Measurements from ENCODE around the gene UGT3A2.
"Not testable (repeated sequence)": the region's sequence is repeated elsewhere in the genome, so short reads cannot be mapped to it uniquely, and the experiment has no call there.

Gene UGT3A2

DNA sequence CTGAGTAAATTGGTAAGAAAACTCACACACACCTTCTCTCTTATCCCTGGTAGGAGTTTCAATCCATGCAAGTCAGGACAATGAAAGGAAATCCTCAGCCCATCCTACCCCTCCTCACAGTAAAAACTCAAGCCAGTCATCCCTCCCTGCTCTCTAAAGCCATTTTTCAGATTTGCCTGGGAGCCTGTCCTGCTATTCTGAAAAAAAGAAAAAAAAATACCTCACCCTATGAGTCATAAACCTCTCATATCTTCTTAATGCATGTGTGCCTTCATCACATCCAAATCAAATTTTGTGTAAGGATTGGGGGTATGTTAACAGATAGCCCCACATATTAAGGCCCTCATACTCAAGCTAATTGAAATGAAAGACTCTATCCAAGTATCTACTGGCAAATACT is 14.1 kb downstream of the UGT3A2 start:
- no peak for DNase-seq

- DNase-seq, result no peak
These were observed 16.7 kb downstream of the UGT3A2 start for GRCh38 chr5:36049949-36050348.

GRCh38 chr5:36047384-36048160 is 19.1 kb downstream of the UGT3A2 start:
- no peak for DNase-seq

GRCh38 chr5:36045895-36046294 is 20.8 kb downstream of the UGT3A2 start:
- DNase-seq, result no peak

DNA sequence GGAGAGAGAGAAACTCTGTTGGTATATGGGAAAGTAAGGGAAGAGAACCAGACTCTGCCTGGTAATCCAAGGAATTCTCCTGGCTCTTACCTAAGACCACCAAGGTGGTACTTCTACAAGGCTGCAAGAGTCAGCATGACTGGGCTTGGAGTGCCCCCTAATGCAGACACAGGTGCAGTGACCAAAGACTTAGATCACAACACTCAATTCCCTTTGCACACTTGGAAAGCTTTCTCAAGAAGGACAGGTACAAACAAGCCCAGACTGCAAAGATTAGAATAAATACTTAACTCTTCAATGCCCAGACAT is 25.2 kb downstream of the UGT3A2 start:
- no peak for DNase-seq

DNA sequence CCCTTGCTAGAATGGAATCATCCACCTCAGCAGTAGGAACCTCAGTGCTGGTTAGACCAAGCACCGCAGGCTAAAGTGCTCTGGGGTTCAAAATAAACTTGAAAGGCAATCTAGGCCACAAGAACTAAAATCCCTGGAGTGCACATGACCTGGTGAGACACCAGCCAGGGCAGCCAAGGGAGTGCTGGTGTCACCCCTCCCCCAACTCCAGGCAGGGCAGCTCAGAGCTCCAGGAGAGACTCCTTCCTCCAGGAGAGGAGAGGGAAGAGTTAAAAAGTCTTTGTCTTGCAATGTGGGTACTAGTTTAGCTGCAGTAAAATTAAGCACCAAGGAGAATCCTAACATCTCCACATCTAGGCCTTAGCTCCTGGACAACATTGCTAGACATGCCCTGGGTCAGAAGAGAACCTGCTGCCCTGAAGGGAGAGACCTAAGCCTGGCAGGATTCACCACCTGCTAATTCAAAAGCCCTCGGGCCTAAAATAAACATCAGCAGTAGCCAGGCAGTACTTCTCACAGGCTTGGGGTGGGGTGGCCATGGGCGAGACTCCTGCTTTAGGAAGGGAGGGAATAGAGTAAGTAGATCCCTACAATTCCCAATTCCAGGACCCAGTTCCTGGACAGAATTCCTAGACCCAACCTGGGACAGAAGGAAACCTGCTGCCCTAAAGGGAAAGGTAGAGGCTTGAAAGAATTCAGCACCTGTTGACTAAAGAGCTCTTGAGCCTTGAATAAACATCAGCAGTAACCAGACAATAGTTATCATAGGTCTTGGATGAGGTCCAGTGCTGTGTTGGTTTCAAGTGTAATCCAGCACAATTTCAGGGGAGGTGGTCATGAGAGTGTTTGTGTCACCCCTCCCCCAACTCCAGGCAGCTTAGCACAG is 25.8 kb downstream of the UGT3A2 start:
- DNase-seq, result no peak

DNA sequence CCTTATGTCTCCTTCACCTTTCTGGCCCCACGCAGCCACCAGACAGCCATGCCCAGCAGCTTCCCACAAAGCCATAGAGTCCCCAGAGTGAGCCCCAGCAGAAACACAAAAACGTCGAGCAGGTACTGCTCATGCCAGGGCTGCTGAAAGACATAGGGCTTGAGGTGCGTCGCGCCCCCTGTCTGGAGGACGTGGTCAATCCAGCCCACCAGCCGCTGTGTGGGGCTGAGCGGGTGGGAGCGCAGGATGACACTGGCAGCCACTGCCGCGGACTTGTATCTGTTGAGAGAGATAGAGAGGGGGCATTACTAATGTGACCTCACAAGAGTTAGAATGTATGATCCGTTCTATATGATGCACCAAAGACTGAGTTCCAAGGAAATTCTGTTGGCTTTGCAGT is 31.0 kb downstream of the UGT3A2 start:
- DNase-seq, result no peak

DNA sequence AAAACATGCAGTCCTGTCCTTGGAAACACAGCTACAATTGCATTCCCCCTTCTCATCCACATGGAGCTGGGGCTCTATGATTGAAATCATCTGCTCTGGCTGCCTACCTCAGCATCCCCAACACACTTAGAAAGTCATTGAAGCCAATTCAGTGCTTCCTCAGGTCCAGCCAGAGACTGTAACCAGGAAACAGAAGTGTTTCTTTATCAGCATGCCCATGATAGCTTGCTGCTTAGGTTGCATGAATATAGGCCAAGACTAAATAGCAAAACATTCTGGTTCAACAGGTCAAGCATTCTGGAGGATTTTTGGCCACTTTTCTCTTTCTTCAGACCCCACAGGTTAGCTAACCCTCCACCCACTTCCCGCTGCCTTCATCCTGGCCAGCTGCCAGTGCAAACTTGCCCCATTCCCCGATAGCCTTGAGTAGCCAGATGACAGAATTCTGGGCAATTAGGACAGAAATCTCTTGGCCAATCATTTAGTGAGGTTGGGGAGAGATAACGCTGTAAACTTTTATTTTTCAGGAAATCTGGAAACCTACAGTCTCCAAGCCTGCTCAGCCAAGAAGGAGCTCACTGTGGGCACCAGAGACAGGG is 32.0 kb downstream of the UGT3A2 start:
- DNase-seq, result not testable (repeated sequence)

DNA sequence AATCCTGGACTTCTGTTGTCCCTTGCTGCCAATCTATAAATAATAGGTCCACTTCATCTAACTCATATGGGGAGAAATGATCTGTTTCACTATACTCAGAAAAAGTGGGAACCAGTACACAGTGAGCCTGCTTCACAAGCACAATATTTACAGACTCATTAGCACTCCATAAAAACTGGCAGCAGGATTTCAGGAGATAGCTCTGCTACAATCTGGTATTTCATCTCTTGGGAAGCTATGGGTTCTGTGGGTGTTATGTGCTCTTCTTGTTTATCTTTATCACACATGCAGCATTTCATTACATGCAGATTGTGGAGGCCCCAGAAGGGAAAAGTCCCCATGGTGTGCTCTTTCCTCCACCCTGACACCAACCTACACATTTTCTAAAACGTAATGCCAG is 33.2 kb downstream of the UGT3A2 start:
- DNase-seq, result no peak

DNA sequence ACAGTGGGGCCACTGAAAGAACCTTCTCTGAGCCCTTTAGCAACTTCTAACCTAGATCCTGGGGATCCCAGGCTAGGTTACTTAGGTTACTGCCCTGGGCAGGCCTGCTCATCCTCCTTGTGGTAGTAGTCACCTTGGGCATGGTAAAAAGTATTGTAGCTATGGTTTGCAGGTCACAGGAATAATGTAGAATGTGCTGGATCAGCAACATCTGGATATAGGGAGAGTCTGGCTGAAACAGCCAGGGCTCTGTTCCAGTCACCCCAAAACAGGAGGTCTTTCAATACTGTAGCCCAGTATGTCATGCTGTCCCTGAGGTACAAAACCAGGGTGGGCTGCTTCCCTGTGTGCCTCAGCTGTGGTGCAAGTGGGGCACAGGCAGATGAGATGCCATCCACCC is 33.6 kb downstream of the UGT3A2 start:
- no peak for DNase-seq

GRCh38 chr5:36031223-36031622 is 35.5 kb downstream of the UGT3A2 start:
- no peak for DNase-seq

GRCh38 chr5:36029914-36030313 is 36.8 kb downstream of the UGT3A2 start:
- DNase-seq, result no peak

- DNase-seq, result no peak
These were observed 37.7 kb downstream of the UGT3A2 start for GRCh38 chr5:36028816-36029465.

DNA sequence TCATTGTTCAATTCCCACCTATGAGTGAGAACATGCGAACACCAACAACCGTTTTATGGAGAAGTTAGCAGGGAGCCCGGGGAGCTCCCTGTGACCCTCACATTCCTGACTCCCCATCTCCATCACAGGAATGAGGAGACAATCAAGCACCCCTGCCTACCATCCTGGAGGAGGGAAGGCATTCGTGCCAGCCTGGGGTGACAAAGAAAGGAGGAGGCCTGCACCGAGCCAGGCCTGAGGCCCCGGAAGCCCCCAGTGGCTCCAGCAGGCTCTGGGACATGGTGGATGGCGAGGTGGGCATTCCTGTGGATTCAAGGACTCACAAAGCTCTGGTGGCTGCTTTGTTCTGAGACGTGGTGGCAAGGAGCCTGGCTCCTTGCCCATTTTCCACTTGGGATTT is 39.0 kb downstream of the UGT3A2 start:
- no peak for DNase-seq

DNA sequence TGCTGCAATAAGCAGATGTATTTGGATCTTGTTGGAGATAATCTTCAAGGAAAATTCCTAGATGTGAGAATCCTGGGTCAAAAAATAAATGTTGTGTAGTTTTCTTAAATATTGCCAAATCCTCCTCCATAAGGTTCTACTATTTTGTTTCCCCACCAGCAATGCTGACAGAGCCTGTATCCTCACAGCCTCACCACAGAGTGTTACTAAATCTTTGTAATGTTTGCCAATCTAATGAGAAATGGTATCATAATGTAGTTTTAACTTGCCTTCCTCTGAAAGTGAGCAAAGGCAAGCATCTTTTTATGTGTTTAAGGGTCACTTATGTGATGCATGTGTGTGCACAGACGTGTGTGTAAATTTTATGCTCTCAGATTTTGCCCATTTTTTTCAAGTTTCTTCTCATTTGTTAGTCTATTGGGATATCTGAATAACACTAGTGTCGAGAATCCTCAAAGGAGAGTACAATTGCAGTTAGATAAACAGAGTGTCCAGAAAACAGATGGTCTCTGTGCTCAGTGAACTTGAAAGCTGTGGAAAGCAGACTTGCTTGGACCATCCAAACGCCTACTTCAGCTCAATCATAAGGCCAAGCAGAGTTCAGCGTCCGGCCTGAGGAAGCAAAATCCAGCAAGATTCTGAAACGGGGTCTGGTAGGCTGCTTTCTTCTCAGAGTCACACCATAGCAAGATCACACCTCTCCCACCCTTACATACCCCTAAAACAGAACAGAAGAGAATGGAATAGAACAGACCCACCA is 39.8 kb downstream of the UGT3A2 start:
- DNase-seq, result no peak

DNA sequence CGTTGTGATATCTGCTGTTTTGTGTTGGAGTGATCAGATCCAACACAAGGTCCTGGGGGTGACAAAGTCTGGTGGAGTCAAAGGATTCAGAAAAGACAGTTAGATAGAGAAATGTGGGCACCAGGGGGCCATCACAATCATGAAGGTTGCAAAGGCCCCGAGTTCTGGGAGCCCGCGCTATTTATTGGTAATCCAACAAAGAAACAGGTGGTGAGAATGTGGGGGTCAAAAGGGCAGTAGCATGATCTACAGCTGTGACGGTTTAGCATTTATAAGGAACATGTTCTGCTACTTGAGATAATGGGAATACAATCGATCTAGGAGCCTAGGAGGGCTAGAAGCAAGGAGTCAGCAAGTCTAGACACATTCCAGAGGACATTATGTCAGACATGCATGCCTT is 44.4 kb downstream of the UGT3A2 start:
- DNase-seq, result not testable (repeated sequence)

DNA sequence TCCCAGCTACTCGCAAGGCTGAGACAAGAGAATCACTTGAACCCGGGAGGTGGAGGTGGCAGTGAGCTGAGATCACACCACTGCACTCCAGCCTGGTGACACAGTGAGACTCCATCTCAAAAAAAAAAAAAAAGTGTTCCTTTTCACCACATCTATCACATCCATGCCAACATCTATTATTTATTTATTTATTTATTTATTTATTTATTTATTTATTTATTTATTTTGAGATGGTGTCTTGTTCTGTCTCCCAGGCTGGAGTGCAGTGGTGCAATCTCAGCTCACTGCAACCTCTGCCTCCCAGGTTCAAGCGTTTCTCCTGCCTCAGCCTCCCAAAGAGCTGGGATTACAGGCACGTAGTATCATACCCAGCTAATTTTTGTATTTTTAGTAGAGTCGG is 47.1 kb downstream of the UGT3A2 start:
- not testable (repeated sequence) for DNase-seq

DNA sequence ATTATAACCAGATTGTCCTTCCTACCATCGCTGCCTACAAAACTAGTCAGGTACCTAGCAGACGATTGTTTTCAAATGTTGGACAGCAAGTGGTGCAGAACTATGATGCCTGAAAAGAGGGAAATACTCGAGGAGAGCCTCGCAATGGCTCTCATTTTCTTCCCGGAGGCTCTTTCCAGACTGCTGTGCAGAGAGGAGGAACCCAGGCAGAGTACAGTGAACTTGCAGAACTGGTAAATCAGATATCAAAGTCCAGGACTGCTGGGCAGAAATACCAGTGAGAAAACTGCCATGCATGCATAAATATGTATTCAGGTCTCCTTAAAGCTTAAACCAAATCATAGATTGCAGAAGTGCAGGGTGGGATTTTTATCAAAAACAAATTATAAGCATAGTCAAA is 49.1 kb downstream of the UGT3A2 start:
- DNase-seq, result no peak

DNA sequence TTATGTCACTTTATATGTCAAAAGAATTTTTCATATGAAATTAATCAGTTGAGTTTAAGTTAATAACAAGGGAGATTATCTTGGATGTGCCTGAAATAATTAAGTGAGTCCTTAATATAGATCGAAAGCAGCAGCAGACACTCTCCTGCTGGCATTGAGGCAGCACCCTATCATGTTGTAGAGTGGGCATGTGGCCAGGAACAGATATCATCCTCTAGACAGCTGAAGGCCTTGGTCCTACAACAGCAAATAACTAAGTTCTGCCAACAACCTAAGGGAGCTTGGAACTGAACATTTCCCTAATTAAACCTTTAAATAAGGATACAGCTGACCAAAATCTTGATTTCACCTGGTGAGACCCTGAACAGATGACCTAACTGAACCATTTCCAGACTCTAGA is 49.7 kb downstream of the UGT3A2 start:
- DNase-seq, result no peak

GRCh38 chr5:36013182-36013581 is 53.5 kb downstream of the UGT3A2 start:
- no peak for DNase-seq

- DNase-seq, result no peak
These were observed 57.0 kb downstream of the UGT3A2 start for GRCh38 chr5:36009698-36010097.

GRCh38 chr5:36007366-36007765 is 59.3 kb downstream of the UGT3A2 start:
- DNase-seq, result no peak

GRCh38 chr5:36006163-36006562 is 60.5 kb downstream of the UGT3A2 start:
- DNase-seq, result no peak

Data from activated CD4-positive, alpha-beta T cell treated with anti-CD3 and anti-CD28 coated beads for 48 hours (primary cell).